Measurements from ENCODE around the gene SIX5. TPM values are rescaled to one million over a fixed set of nuclear protein-coding genes. Genes with fewer than 3 reads are reported as not detected.

Gene SIX5
- total RNA-seq, 2 experiments from 2014 or later: 9.4 to 15.2 TPM

- H3K4me3 ChIP-seq (ENCODE audit: low read depth, low read length, poor library complexity, severe bottlenecking): no peak overlapping the region
- H4K20me1 ChIP-seq (ENCODE audit: insufficient read depth, low read length): no peaks in the 10 kb centered on the region; the same call in 1 of the 2 replicates
- ChIA-PET CTCF (ENCODE audit: unreplicated experiment) (no interaction called here), POLR2A (no interaction called here)
- intact Hi-C loops (cut with micrococcal nuclease; ENCODE audit: unreplicated experiment): no loop called here
- no peaks in the 10 kb centered on the region for H3K9me2 ChIP-seq (ENCODE audit: insufficient read depth, low read length)
- no peak for DNase-seq (ENCODE audit: low spot score)
- H2AFZ ChIP-seq (ENCODE audit: low read length): no peak overlapping the region
- peaks cover 7% of the 10 kb centered on the region; the same call in 1 of the 2 replicates for H3K36me3 ChIP-seq (ENCODE audit: insufficient read depth, low read length)
- BruUV-seq (replicated peaks): no TSS peak
- H3K4me1 ChIP-seq (ENCODE audit: insufficient read depth, low read length, poor library complexity, severe bottlenecking): peaks cover 12% of the 10 kb centered on the region
- H3K4me2 ChIP-seq (ENCODE audit: low read length): no peak overlapping the region
- no peaks in the 10 kb centered on the region for H3K9me3 ChIP-seq (ENCODE audit: low read length)
- no peak overlapping the region for H3K27ac ChIP-seq (ENCODE audit: low read depth, low read length, poor library complexity, severe bottlenecking)
- H3K79me2 ChIP-seq (ENCODE audit: insufficient read depth, low read depth, low read length): no peaks in the 10 kb centered on the region
- no peak for TF ChIP-seq CTCF (conservative IDR thresholded peaks at IDR 0.05; ENCODE audit: low read length)
- TF ChIP-seq EZH2phosphoT487 (IDR thresholded peaks at IDR 0.05; ENCODE audit: borderline replicate concordance, low read depth, low read length): no peak
These were observed 11.6 kb upstream of the SIX5 start for GRCh38 chr19:45780448-45781213.

- Histone ChIP-seq H3K4me1 (ENCODE audit: insufficient read depth, low read length, poor library complexity, severe bottlenecking) (peaks cover 12% of the 10 kb centered on the region), H3K36me3 (ENCODE audit: insufficient read depth, low read length) (peaks cover 7% of the 10 kb centered on the region; the same call in 1 of the 2 replicates), H3K4me3 (ENCODE audit: low read depth, low read length, poor library complexity, severe bottlenecking) (no peak overlapping the region), H3K9me2 (ENCODE audit: insufficient read depth, low read length) (no peaks in the 10 kb centered on the region), H3K4me2 (ENCODE audit: low read length) (no peak overlapping the region), H3K9me3 (ENCODE audit: low read length) (no peaks in the 10 kb centered on the region), H4K20me1 (ENCODE audit: insufficient read depth, low read length) (no peaks in the 10 kb centered on the region; the same call in 1 of the 2 replicates), H3K27ac (ENCODE audit: low read depth, low read length, poor library complexity, severe bottlenecking) (no peak overlapping the region), H2AFZ (ENCODE audit: low read length) (no peak overlapping the region), H3K79me2 (ENCODE audit: insufficient read depth, low read depth, low read length) (no peaks in the 10 kb centered on the region)
- no TSS peak for BruUV-seq (replicated peaks)
- ChIA-PET POLR2A (no interaction called here), CTCF (ENCODE audit: unreplicated experiment) (no interaction called here)
- intact Hi-C loops (cut with micrococcal nuclease; ENCODE audit: unreplicated experiment): no loop called here
- TF ChIP-seq EZH2phosphoT487 (IDR thresholded peaks at IDR 0.05; ENCODE audit: borderline replicate concordance, low read depth, low read length) (no peak), CTCF (conservative IDR thresholded peaks at IDR 0.05; ENCODE audit: low read length) (no peak)
- no peak for DNase-seq (ENCODE audit: low spot score)
These were observed 11.0 kb upstream of the SIX5 start for GRCh38 chr19:45780146-45780447.
